Uterus (tissue), 2 donors: ENCODE data around the gene UGGT2.

Experiments
- CTCF ChIP-seq, 4 experiments: fragments of 200-600 bp in 2 of 4; fragments of 450-650 bp in 2 of 4; sonication (generic) in 2 of 4; IDR thresholded peaks; one replicate each; pipeline ENCODE4 v1.5.1; 2016 to 2019; ENCODE audit warnings: antibody characterized with exemption in 4 of 4, mild to moderate bottlenecking in 2 of 4, moderate library complexity in 1 of 4
- POLR2A ChIP-seq, 2 donors: fragments of 450-650 bp; IDR thresholded peaks; one replicate each; pipeline ENCODE4 v1.6.1; 2016; ENCODE audit warnings: antibody characterized with exemption in 2 of 2, mild to moderate bottlenecking in 1 of 2, moderate library complexity in 1 of 2

GRCh38 chr13:95781016-95781415 is 272.2 kb downstream of the UGGT2 start:
- no peak for TF ChIP-seq CTCF (IDR thresholded peaks at IDR 0.05)
- TF ChIP-seq POLR2A (IDR thresholded peaks at IDR 0.05) = no peak
